Esophagus squamous epithelium (tissue), 5 donors: ENCODE results near the gene KRTAP10-4. TPM values are rescaled to one million over a fixed set of nuclear protein-coding genes. Genes with fewer than 3 reads are reported as not detected.

ENCODE experiments used
- DNase-seq: peaks from one replicate; lab custom pipeline; 2025; lab: John Stamatoyannopoulos, UW
- H3K27ac ChIP-seq, 4 donors: fragments of 200-600 bp; sonication (generic); one replicate each; pipeline ENCODE4 v1.5.1; 2016 to 2019; ENCODE audit warnings: mild to moderate bottlenecking in 1 of 4
- H3K27me3 ChIP-seq, 4 donors: fragments of 200-600 bp; sonication (generic); 1 replicate in 3 of 4; 2 replicates in 1 of 4; pipeline versions ENCODE4 v1.5.1 to v1.6.0; 2017 to 2021; ENCODE audit warnings: antibody characterized with exemption in 1 of 4
- H3K36me3 ChIP-seq, 3 donors: fragments of 200-600 bp; sonication (generic); one replicate each; pipeline ENCODE4 v1.5.1; 2016 to 2019
- H3K4me1 ChIP-seq, 3 donors: fragments of 200-600 bp; sonication (generic); one replicate each; pipeline ENCODE4 v1.5.1; 2017 to 2019
- H3K4me3 ChIP-seq, 4 donors: fragments of 200-600 bp; sonication (generic); 1 replicate in 3 of 4; 2 replicates in 1 of 4; pipeline ENCODE4 v1.5.1; 2016 to 2019; ENCODE audit warnings: mild to moderate bottlenecking in 2 of 4, moderate library complexity in 1 of 4
- H3K9me3 ChIP-seq, 3 donors: fragments of 200-600 bp; sonication (generic); one replicate each; pipeline ENCODE4 v1.5.1; 2016 to 2019
- CTCF ChIP-seq, 6 experiments: fragments of 450-650 bp in 4 of 6; fragments of 200-600 bp in 2 of 6; sonication (generic) in 2 of 6; IDR thresholded peaks; one replicate each; pipeline ENCODE4 v1.5.1; 2016 to 2019; ENCODE audit warnings: antibody characterized with exemption in 6 of 6, mild to moderate bottlenecking in 4 of 6, moderate library complexity in 4 of 6
- POLR2A ChIP-seq, 4 donors: fragments of 450-650 bp; IDR thresholded peaks; one replicate each; pipeline ENCODE4 v1.6.1; 2017; ENCODE audit warnings: antibody characterized with exemption in 4 of 4, mild to moderate bottlenecking in 4 of 4, moderate library complexity in 3 of 4
- WGBS, 2 donors: methylation state at CpG; one replicate each; pipeline ENCODE4 v1.1.5; 2018; 5-methylcytosine and 5-hydroxymethylcytosine counted together
- intact Hi-C: fragments of 100-400 bp; cut with DNase I; formaldehyde crosslinking; loops from one replicate; pipeline ENCODE4 v1.15.0; 2022
- total RNA-seq, 4 donors: library from RNA; depleted of rRNA; stranded (reverse); fragments of >200 nt; gene quantifications; one replicate each; pipeline ENCODE4 v1.1.0, GENCODE V29; 2016
- donor health status: DM: yes; HTN: yes; CAD: no.

Gene KRTAP10-4
- total RNA-seq, 4 donors from 2014 or later: not detected

- no peak for DNase-seq
- Histone ChIP-seq H3K9me3 (no peaks in the 10 kb centered on the region), H3K4me1 (no peaks in the 10 kb centered on the region), H3K27me3 (peaks cover 0 to 32% (median 0%) of the 10 kb centered on the region in 4 donors), H3K27ac (no peak overlapping the region), H3K36me3 (no peaks in the 10 kb centered on the region), H3K4me3 (no peak overlapping the region)
- intact Hi-C loops: no loop called here
- TF ChIP-seq POLR2A (IDR thresholded peaks at IDR 0.05): no peak
- TF ChIP-seq CTCF (IDR thresholded peaks at IDR 0.05): no peak
- WGBS, 2 donors: 64 to 70% methylated on average over 3 to 12 of the region's 23 CpGs
These were observed 43.9 kb upstream of the KRTAP10-4 start for GRCh38 chr21:44529503-44530125.

- intact Hi-C loops: no loop called here
- Histone ChIP-seq H3K36me3 (no peaks in the 10 kb centered on the region), H3K4me1 (no peaks in the 10 kb centered on the region), H3K27me3 (peaks cover 0 to 30% (median 0%) of the 10 kb centered on the region in 4 donors), H3K4me3 (no peak overlapping the region), H3K27ac (no peak overlapping the region), H3K9me3 (no peaks in the 10 kb centered on the region)
- TF ChIP-seq POLR2A (IDR thresholded peaks at IDR 0.05) (no peak), CTCF (IDR thresholded peaks at IDR 0.05) (no peak)
- DNase-seq: no peak
- WGBS, 2 donors: 80 to 88% methylated on average over 2 to 5 of the region's 7 CpGs
These were observed 43.2 kb upstream of the KRTAP10-4 start for GRCh38 chr21:44530221-44530902.

GRCh38 chr21:44530903-44531605 is 42.5 kb upstream of the KRTAP10-4 start:
- 87 to 89% methylated on average over 14 to 16 of the region's 23 CpGs for WGBS, 2 donors
- intact Hi-C loops: no loop called here
- peaks cover 0 to 27% (median 0%) of the 10 kb centered on the region in 4 donors for H3K27me3 ChIP-seq
- TF ChIP-seq POLR2A (IDR thresholded peaks at IDR 0.05) (no peak), CTCF (IDR thresholded peaks at IDR 0.05) (no peak)
- H3K4me1 ChIP-seq: no peaks in the 10 kb centered on the region
- no peak overlapping the region for H3K4me3 ChIP-seq
- no peaks in the 10 kb centered on the region for H3K9me3 ChIP-seq
- H3K27ac ChIP-seq: no peak overlapping the region
- no peak for DNase-seq
- no peaks in the 10 kb centered on the region for H3K36me3 ChIP-seq

GRCh38 chr21:44531606-44532564 is 41.6 kb upstream of the KRTAP10-4 start:
- Histone ChIP-seq H3K4me3 (no peak overlapping the region), H3K27me3 (peaks cover 0 to 27% (median 0%) of the 10 kb centered on the region in 4 donors), H3K36me3 (no peaks in the 10 kb centered on the region), H3K27ac (no peak overlapping the region), H3K4me1 (no peaks in the 10 kb centered on the region), H3K9me3 (no peaks in the 10 kb centered on the region)
- no peak for TF ChIP-seq POLR2A (IDR thresholded peaks at IDR 0.05)
- no peak for TF ChIP-seq CTCF (IDR thresholded peaks at IDR 0.05)
- WGBS, 2 donors: 56 to 67% methylated on average over 13 to 21 of the region's 30 CpGs
- no peak for DNase-seq
- intact Hi-C loops: no loop called here
